ENCODE measurements around the gene ACACB.

GRCh38 chr12:109156586-109156985, 40.2 kb downstream of the ACACB start:
- TF ChIP-seq GATA2 (IDR thresholded peaks at IDR 0.05; ENCODE audit: low read depth, low read length) = no peak
- TF ChIP-seq GATA3 (IDR thresholded peaks at IDR 0.05; ENCODE audit: low read depth, low read length) = no peak

Data from SH-SY5Y (cell line).